Adrenal gland (tissue), 12 donors: ENCODE measurements around the gene ACAP3. TPM values are rescaled to one million over a fixed set of nuclear protein-coding genes. Genes with fewer than 3 reads are reported as not detected.

Experiments
- DNase-seq, 7 donors: peaks; one replicate each; pipeline ENCODE4 v3.0.0-alpha.2; 2019 to 2020
- H3K27ac ChIP-seq, 5 donors: fragments of 200-600 bp; sonication (generic) in 4 of 5; 1 replicate in 3 of 5; 2 replicates in 2 of 5; pipeline versions ENCODE4 v1.5.1 to v1.8.0; 2016 to 2020; ENCODE audit warnings: mild to moderate bottlenecking in 1 of 5
- H3K27me3 ChIP-seq: fragments of 200-600 bp; 2 replicates; pipeline ENCODE4 v1.8.0; 2021
- H3K36me3 ChIP-seq, 2 donors: fragments of 200-600 bp; replicated peaks in 1 of 2; 1 replicate in 1 of 2; 2 replicates in 1 of 2; pipeline versions ENCODE4 v1.5.1 to v1.8.0; 2018 to 2022
- H3K4me1 ChIP-seq, 2 donors: fragments of 200-600 bp; replicated peaks in 1 of 2; 1 replicate in 1 of 2; 2 replicates in 1 of 2; pipeline versions ENCODE4 v1.5.1 to v1.8.0; 2018 to 2021
- H3K4me3 ChIP-seq, 4 donors: fragments of 200-600 bp; sonication (generic) in 3 of 4; one replicate each; pipeline ENCODE4 v1.5.1; 2016 to 2018
- H3K9me3 ChIP-seq, 3 donors: fragments of 200-600 bp; sonication (generic) in 1 of 3; replicated peaks in 1 of 3; 1 replicate in 2 of 3; 2 replicates in 1 of 3; pipeline versions ENCODE4 v1.5.1 to v1.8.0; 2016 to 2021
- POLR2A ChIP-seq, 2 donors: fragments of 450-650 bp; IDR thresholded peaks; one replicate each; pipeline ENCODE4 v1.6.1; 2017; ENCODE audit warnings: antibody characterized with exemption in 2 of 2, mild to moderate bottlenecking in 2 of 2, moderate library complexity in 1 of 2
- WGBS, 4 donors: extraction: QIAGEN DNeasy Blood & Tissue Kit in 2 of 4; methylation state at CpG; one replicate each; pipeline versions ENCODE4 v1.1.5 to v1.1.7; 2013 to 2017; 5-methylcytosine and 5-hydroxymethylcytosine counted together
- intact Hi-C, 2 donors: fragments of 100-400 bp; cut with DNase I; formaldehyde crosslinking; loops; one replicate each; pipeline versions ENCODE4 v1.14.1 to v1.15.0; 2022 to 2023
- polyA plus RNA-seq, 3 donors: library from polyadenylated mRNA; stranded (reverse); fragments of 200-250 nt in 2 of 3; fragments of 350-450 nt in 1 of 3; fragmentation: Illumina TruSeq in 1 of 3; extraction: RNeasy Lipid Tissue Mini Kit (QIAGEN cat#74804) in 1 of 3; gene quantifications; one replicate each; pipeline ENCODE4 v1.2.3, GENCODE V29; 2013 to 2014
- total RNA-seq, 9 donors: library from RNA; depleted of rRNA in 4 of 9; stranded (reverse); fragments of >200 nt in 4 of 9; fragments of 120-200 nt in 1 of 9; fragmentation: NEBNext Ultra II Directional in 1 of 9; extraction: Animal tissue kit (Norgen Biotek cat#: 25700) in 1 of 9; gene quantifications; one replicate each; pipeline versions ENCODE4 v1.1.0 to v1.2.4, GENCODE V29; 2013 to 2023
- TF ChIP-seq, protein P1 (sequence below), 6 experiments: fragments of 450-650 bp in 4 of 6; fragments of 200-600 bp in 2 of 6; sonication (generic) in 1 of 6; IDR thresholded peaks; 1 replicate in 5 of 6; 2 replicates in 1 of 6; pipeline versions ENCODE4 v1.5.1 to v1.8.0; 2016 to 2021; ENCODE audit warnings: antibody characterized with exemption in 6 of 6, mild to moderate bottlenecking in 2 of 6, moderate library complexity in 1 of 6
- donor health status: healthy with polysubstance abuse.
- donor health status: Bipolar disorder and iron deficiency.
- donor health status: DM: yes; HTN: yes; CAD: no.
- donor health status: DM: no; HTN: no; CAD: no.
- donor health status: DM: no; HTN: no; CAD: no.
- donor health status: DM: yes; HTN: yes; CAD: no.

ACAP3 gene
- total and polyA plus RNA-seq, 12 donors: 5.0 to 385 (median 40.8) TPM

DNA sequence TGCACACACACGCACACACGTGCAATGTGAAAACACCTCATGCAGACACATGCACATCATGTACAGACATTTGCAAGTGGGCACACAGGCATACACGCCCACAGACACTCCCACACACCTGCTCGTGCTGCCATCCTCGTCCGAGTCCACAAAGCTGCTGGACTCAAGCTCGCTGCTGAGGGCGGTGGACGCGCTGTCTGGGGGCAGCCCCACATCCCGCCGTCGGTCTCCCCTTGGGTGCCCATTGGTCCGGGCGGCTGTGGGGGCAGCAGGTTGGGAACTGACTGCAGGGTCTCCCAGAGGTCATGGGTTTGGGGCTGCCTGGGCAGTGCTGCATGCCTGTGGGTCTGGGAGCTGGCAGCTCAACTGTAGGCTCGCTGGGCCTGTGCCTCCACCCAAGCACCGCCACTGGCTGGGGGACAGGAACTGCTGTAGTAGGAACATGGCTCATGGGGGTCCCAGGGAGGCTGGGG lies 33.9 kb upstream of the ACAP3 start:
- Histone ChIP-seq H3K27me3 (no peaks in the 10 kb centered on the region), H3K36me3 (peaks cover 0 to 25% of the 10 kb centered on the region in 2 donors), H3K27ac (no peak overlapping the region), H3K4me1 (peaks cover 20 to 26% of the 10 kb centered on the region in 2 donors), H3K9me3 (no peaks in the 10 kb centered on the region), H3K4me3 (no peak overlapping the region)
- TF ChIP-seq, protein P1, sequence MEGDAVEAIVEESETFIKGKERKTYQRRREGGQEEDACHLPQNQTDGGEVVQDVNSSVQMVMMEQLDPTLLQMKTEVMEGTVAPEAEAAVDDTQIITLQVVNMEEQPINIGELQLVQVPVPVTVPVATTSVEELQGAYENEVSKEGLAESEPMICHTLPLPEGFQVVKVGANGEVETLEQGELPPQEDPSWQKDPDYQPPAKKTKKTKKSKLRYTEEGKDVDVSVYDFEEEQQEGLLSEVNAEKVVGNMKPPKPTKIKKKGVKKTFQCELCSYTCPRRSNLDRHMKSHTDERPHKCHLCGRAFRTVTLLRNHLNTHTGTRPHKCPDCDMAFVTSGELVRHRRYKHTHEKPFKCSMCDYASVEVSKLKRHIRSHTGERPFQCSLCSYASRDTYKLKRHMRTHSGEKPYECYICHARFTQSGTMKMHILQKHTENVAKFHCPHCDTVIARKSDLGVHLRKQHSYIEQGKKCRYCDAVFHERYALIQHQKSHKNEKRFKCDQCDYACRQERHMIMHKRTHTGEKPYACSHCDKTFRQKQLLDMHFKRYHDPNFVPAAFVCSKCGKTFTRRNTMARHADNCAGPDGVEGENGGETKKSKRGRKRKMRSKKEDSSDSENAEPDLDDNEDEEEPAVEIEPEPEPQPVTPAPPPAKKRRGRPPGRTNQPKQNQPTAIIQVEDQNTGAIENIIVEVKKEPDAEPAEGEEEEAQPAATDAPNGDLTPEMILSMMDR (IDR thresholded peaks at IDR 0.05): no peak
- TF ChIP-seq POLR2A (IDR thresholded peaks at IDR 0.05): no peak
- no peak for DNase-seq
- WGBS, 4 donors: 86 to 93% (median 91%) methylated on average over 7 to 17 of the region's 17 CpGs
- intact Hi-C loops: no loop called here

DNA sequence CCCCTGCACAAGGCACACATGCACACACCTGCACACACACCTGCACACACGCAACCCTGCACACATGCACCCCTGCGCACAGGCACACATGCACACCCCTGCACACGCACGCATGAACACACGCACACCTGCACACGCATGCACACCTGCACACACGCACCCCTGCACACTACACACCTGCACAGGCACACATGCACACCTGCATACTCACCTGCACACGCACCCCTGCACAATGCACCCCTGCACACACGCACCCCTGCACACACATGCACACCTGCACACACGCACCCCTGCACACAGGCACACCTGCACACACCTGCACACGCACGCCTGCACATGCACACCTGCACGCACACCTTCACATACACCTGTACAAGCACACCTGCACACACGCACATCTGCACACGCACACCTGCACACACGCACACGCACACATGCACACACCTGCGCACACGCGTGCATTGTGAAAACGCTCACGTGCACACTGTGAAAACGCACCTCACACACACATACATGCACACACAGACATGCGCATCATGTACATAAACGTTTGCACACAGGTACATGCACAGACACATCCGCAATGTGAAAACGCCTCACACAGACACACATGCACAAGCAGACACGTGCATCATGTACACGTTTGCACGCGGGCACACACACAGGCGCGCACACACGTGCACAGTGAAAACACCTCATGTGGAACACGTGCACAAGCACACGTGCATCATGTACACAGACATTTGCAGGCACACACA lies 33.2 kb upstream of the ACAP3 start:
- Histone ChIP-seq H3K27ac (no peak overlapping the region), H3K27me3 (no peaks in the 10 kb centered on the region), H3K4me1 (peaks cover 14 to 20% of the 10 kb centered on the region in 2 donors), H3K4me3 (no peak overlapping the region), H3K9me3 (no peaks in the 10 kb centered on the region), H3K36me3 (peaks cover 0 to 25% of the 10 kb centered on the region in 2 donors)
- no peak for DNase-seq
- TF ChIP-seq, protein P1 (IDR thresholded peaks at IDR 0.05): no peak
- no peak for TF ChIP-seq POLR2A (IDR thresholded peaks at IDR 0.05)
- 87 to 91% (median 89%) methylated on average over 23 to 36 of the region's 36 CpGs for WGBS, 4 donors
- intact Hi-C loops: no loop called here

DNA sequence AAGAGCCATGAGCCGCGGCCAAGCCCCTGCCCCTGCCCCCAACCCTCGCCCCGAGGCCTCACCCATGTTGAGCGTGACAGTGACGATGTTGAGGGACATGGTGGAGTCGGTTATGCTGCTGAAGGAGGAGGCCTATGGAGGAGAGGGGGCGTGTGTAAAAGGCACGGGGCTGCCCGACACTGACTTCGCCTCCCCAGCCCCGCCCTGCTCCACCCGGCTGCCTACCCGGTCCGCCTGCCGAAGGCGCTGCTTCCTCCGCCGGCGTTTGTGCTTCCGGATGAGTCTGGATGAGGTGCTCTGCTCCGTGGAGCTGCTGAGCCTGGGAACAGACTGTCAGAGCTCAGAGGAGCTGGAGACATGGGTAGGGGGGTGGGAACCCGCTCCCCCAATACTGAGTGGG lies 32.5 kb upstream of the ACAP3 start:
- Histone ChIP-seq H3K36me3 (peaks cover 0 to 25% of the 10 kb centered on the region in 2 donors), H3K27ac (no peak overlapping the region), H3K27me3 (no peaks in the 10 kb centered on the region), H3K9me3 (no peaks in the 10 kb centered on the region), H3K4me3 (no peak overlapping the region), H3K4me1 (peaks cover 6 to 12% of the 10 kb centered on the region in 2 donors)
- WGBS, 4 donors: 89 to 92% (median 90%) methylated on average over 9 to 23 of the region's 23 CpGs
- no peak for DNase-seq
- no peak for TF ChIP-seq POLR2A (IDR thresholded peaks at IDR 0.05)
- intact Hi-C loops: no loop called here

DNA sequence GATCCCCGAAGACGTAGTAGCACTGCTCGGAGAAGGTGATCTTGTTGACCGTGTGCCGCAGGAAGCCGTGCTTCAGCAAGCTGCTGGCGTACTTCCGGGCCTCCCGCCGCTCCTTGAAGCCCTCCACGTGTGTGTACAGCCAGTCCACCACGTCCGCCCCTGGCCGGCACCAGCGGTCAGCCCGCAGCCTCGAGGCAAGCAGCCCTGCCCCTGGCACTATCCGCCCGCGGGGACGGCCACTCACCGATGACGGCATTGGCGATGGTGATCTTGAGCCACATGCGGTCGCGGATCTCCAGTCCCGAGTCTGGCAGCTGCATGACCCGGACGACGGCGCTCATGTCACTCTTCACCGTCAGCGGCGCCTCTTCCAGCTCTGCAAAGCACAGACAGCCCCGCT lies 30.5 kb upstream of the ACAP3 start:
- Histone ChIP-seq H3K9me3 (no peaks in the 10 kb centered on the region), H3K27ac (no peak overlapping the region), H3K4me1 (no peaks in the 10 kb centered on the region), H3K27me3 (no peaks in the 10 kb centered on the region), H3K4me3 (no peak overlapping the region), H3K36me3 (peaks cover 0 to 25% of the 10 kb centered on the region in 2 donors)
- WGBS, 4 donors: 91 to 96% (median 95%) methylated on average over 17 to 36 of the region's 36 CpGs
- intact Hi-C loops: no loop called here
- no peak for DNase-seq
- TF ChIP-seq, protein P1 (IDR thresholded peaks at IDR 0.05): no peak
- TF ChIP-seq POLR2A (IDR thresholded peaks at IDR 0.05): no peak

DNA sequence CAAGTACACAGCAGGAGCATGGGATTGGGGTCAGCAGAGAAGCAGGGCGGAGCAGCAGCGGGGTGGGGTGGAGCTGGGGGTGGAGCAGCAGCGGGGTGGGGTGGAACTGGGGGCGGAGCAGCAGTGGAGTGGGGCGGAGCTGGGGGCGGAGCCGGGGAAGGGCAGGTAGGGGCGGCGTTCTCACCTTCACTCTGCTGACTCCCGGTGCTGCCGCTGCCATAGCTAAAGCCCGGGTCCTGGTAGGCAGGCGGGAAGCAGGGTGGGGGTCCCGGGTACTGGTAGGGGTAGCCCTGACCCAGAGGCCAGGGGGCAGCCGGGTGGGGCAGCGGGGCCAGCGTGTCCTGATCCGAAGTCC lies 30.0 kb upstream of the ACAP3 start:
- intact Hi-C loops: no loop called here
- Histone ChIP-seq H3K36me3 (peaks cover 0 to 25% of the 10 kb centered on the region in 2 donors), H3K4me1 (no peaks in the 10 kb centered on the region), H3K4me3 (no peak overlapping the region), H3K27me3 (no peaks in the 10 kb centered on the region), H3K9me3 (no peaks in the 10 kb centered on the region), H3K27ac (no peak overlapping the region)
- no peak for TF ChIP-seq POLR2A (IDR thresholded peaks at IDR 0.05)
- TF ChIP-seq, protein P1 (IDR thresholded peaks at IDR 0.05): no peak
- DNase-seq: no peak
- 77 to 85% (median 80%) methylated on average over 3 to 18 of the region's 18 CpGs for WGBS, 4 donors
